ENCODE measurements around the gene GPATCH1. TPM values are rescaled to one million over a fixed set of nuclear protein-coding genes. Genes with fewer than 3 reads are reported as not detected.
A peak's percentile ranks its signal among the peaks of the same experiment; 100 is the strongest.

Gene GPATCH1
- total and polyA plus RNA-seq, 2 of the 13 experiments (the other 11 are each of a cell fraction or from before 2014, with no cell fraction given), result 6.8 to 6.9 TPM

DNA sequence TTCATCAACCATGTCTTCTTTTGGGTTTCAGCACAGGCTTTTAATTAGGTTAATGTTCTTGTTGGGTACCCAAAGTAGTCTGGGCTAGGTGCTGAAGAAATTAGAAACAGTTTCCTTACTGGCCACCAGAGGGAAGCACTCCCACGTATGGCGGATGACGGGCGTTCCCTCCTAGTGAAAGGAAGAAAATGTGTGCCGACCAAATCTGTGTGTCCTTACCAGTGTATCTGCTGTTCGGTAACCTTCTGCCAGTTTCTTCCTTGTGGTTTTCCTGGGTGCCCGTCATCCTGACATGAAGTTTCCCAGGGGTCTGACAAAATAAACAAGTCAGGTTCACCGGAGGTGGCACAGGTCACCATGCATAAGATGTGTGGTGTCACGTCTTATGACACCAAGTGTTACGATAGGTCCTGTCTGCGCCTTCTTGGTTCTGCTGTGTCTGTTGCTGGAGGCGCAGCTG, 45.0 kb downstream of the GPATCH1 start:
- Histone ChIP-seq H3K4me1 (ENCODE audit: insufficient read depth, low read length) (no peaks in the 10 kb centered on the region), H3K9me3 (ENCODE audit: low read length) (no peaks in the 10 kb centered on the region), H3K4me2 (ENCODE audit: low read depth, low read length) (no peak overlapping the region), H2AFZ (ENCODE audit: low read length) (no peak overlapping the region), H4K20me1 (ENCODE audit: insufficient read depth, low read length) (no peaks in the 10 kb centered on the region), H3K9ac (ENCODE audit: insufficient read depth, low read depth, low read length) (no peak overlapping the region), H3K27ac (ENCODE audit: extremely low read length, insufficient read depth, low read length) (no peak overlapping the region), H3K4me3 (replicated peaks in 1 of 3; ENCODE audit: insufficient read depth in 1 of 3, low read depth in 2 of 3, low read length in 3 of 3) (no peak overlapping the region), H3K79me2 (ENCODE audit: insufficient read depth, low read length) (no peaks in the 10 kb centered on the region), H3K27me3 (ENCODE audit: control insufficient read depth in 1 of 2, insufficient read depth in 2 of 2, low read length in 2 of 2) (no peaks in the 10 kb centered on the region), H3K36me3 (replicated peaks in 1 of 2; ENCODE audit: control insufficient read depth in 1 of 2, insufficient read depth in 2 of 2, low read length in 2 of 2) (peaks cover 6 to 40% of the 10 kb centered on the region in 2 experiments)
- DNase-seq (ENCODE audit: low spot score), result peak; percentile 36
- FAIRE-seq, result peak; percentile 87
- intact Hi-C loops (cut with micrococcal nuclease; ENCODE audit: unreplicated experiment) (no loop called here), in situ Hi-C loops (cut with HindIII; ENCODE audit: extremely low pct_ligation_motif_present, low pct_unique_long_range_greater_than_20kb) (loop anchor here (25.0 kb wide), 1 partner anchor 439 kb away; the partner anchor contains the start of genes ANKRD27, NUDT19 and RGS9BP)
- ChIA-PET POLR2A (interaction anchor here (1.5 kb wide), 1 partner anchor 51 kb away, joined by 4 read pairs; no protein-coding TSS in a partner anchor), CTCF (ENCODE audit: low intra/inter-chr PET ratio, low total read pairs) (interaction anchor here (1.2 to 1.5 kb wide), 2 partner anchors 15 to 59 kb away, joined by 3 to 18 read pairs; no protein-coding TSS in a partner anchor)
- 32% methylated on average over 9 of the region's 12 CpGs for WGBS (ENCODE audit: low lambda C conversion rate)
- ATAC-seq, result peak; percentile 79
- no TSS peak for BruUV-seq (replicated peaks)
- TF ChIP-seq MAFG (CRISPR knock-in tag; IDR thresholded peaks at IDR 0.05) (no peak), PHF21A (CRISPR knock-in tag; IDR thresholded peaks at IDR 0.05) (no peak), ERF (CRISPR knock-in tag; IDR thresholded peaks at IDR 0.05) (0 out of 2 replicates have a peak, but pooled peaks have one; percentile 28), ZFAT (CRISPR knock-in tag; conservative IDR thresholded peaks at IDR 0.05) (no peak), ISL2 (CRISPR knock-in tag; IDR thresholded peaks at IDR 0.05) (no peak), ZNF652 (CRISPR knock-in tag; IDR thresholded peaks at IDR 0.05; ENCODE audit: borderline replicate concordance, low read depth) (no peak), RAD21 (CRISPR knock-in tag; IDR thresholded peaks at IDR 0.05) (peak; percentile 62), ZNF230 (CRISPR knock-in tag; IDR thresholded peaks at IDR 0.05) (no peak), SNAI1 (CRISPR knock-in tag; IDR thresholded peaks at IDR 0.05; ENCODE audit: borderline replicate concordance) (no peak), NFE2L1 (CRISPR knock-in tag; IDR thresholded peaks at IDR 0.05; ENCODE audit: borderline replicate concordance) (no peak), STAG1 (CRISPR knock-in tag; IDR thresholded peaks at IDR 0.05) (peak; percentile 76), CEBPG (CRISPR knock-in tag; IDR thresholded peaks at IDR 0.05) (no peak), ZNF329 (CRISPR knock-in tag; IDR thresholded peaks at IDR 0.05; ENCODE audit: low read depth) (no peak), ZFP82 (CRISPR knock-in tag; IDR thresholded peaks at IDR 0.05; ENCODE audit: borderline replicate concordance) (no peak), NONO (IDR thresholded peaks at IDR 0.05) (no peak), NONO (CRISPR knock-in tag; conservative IDR thresholded peaks at IDR 0.05) (no peak), NR2F6 (IDR thresholded peaks at IDR 0.05) (no peak), NR2F6 (CRISPR knock-in tag; IDR thresholded peaks at IDR 0.05) (no peak), NFE2 (CRISPR knock-in tag; IDR thresholded peaks at IDR 0.05) (no peak), SMC3 (IDR thresholded peaks at IDR 0.05; ENCODE audit: low read length) (peak; percentile 83), ATRX (CRISPR knock-in tag; IDR thresholded peaks at IDR 0.05; ENCODE audit: borderline replicate concordance) (no peak), SMYD3 (CRISPR knock-in tag; IDR thresholded peaks at IDR 0.05) (no peak), ZNF672 (CRISPR knock-in tag; IDR thresholded peaks at IDR 0.05) (no peak)
- TF ChIP-seq, protein P1, sequence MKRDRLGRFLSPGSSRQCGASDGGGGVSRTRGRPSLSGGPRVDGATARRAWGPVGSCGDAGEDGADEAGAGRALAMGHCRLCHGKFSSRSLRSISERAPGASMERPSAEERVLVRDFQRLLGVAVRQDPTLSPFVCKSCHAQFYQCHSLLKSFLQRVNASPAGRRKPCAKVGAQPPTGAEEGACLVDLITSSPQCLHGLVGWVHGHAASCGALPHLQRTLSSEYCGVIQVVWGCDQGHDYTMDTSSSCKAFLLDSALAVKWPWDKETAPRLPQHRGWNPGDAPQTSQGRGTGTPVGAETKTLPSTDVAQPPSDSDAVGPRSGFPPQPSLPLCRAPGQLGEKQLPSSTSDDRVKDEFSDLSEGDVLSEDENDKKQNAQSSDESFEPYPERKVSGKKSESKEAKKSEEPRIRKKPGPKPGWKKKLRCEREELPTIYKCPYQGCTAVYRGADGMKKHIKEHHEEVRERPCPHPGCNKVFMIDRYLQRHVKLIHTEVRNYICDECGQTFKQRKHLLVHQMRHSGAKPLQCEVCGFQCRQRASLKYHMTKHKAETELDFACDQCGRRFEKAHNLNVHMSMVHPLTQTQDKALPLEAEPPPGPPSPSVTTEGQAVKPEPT (CRISPR knock-in tag; IDR thresholded peaks at IDR 0.05; ENCODE audit: low read depth), result no peak
- TF ChIP-seq, protein P2, sequence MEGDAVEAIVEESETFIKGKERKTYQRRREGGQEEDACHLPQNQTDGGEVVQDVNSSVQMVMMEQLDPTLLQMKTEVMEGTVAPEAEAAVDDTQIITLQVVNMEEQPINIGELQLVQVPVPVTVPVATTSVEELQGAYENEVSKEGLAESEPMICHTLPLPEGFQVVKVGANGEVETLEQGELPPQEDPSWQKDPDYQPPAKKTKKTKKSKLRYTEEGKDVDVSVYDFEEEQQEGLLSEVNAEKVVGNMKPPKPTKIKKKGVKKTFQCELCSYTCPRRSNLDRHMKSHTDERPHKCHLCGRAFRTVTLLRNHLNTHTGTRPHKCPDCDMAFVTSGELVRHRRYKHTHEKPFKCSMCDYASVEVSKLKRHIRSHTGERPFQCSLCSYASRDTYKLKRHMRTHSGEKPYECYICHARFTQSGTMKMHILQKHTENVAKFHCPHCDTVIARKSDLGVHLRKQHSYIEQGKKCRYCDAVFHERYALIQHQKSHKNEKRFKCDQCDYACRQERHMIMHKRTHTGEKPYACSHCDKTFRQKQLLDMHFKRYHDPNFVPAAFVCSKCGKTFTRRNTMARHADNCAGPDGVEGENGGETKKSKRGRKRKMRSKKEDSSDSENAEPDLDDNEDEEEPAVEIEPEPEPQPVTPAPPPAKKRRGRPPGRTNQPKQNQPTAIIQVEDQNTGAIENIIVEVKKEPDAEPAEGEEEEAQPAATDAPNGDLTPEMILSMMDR (CRISPR knock-in tag; IDR thresholded peaks at IDR 0.05), result peak; percentile 84
